OCI-LY3 (cell line): Measurements from ENCODE around the gene JMJD6.

Source experiments
- EZH2phosphoT487 ChIP-seq: fragments of 200-600 bp; shearing (Covaris generic); IDR thresholded peaks from 2 replicates; pipeline ENCODE4 v1.6.1; 2018; ENCODE audit warnings: antibody characterized with exemption, mixed run types, low read depth
- TF ChIP-seq, protein P1 (sequence below): fragments of 200-600, 300-600 bp; sonication (generic); IDR thresholded peaks from 2 replicates; pipeline ENCODE4 v1.5.1; 2014; ENCODE audit warnings: antibody characterized with exemption, low read length, low read depth

DNA sequence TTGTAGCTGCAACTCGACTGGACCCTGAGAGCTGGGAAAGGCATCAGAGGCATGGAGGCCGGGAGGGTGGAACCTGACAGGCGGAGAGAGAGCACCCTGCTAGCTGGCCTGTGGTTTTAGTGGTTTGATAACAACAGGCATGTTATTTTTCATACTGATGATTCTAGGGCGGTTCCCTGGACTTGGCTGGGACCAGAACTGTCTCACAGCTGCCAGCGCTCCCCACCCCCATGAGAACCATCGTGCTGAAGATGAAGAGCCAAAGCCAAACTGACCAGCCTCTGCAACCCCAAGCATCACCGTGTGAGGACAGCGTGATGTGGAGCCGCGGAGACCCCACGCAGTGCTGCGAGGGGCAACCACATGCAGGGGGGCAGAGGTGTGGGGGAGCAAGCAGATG lies 44.1 kb downstream of the JMJD6 start:
- TF ChIP-seq, protein P1, sequence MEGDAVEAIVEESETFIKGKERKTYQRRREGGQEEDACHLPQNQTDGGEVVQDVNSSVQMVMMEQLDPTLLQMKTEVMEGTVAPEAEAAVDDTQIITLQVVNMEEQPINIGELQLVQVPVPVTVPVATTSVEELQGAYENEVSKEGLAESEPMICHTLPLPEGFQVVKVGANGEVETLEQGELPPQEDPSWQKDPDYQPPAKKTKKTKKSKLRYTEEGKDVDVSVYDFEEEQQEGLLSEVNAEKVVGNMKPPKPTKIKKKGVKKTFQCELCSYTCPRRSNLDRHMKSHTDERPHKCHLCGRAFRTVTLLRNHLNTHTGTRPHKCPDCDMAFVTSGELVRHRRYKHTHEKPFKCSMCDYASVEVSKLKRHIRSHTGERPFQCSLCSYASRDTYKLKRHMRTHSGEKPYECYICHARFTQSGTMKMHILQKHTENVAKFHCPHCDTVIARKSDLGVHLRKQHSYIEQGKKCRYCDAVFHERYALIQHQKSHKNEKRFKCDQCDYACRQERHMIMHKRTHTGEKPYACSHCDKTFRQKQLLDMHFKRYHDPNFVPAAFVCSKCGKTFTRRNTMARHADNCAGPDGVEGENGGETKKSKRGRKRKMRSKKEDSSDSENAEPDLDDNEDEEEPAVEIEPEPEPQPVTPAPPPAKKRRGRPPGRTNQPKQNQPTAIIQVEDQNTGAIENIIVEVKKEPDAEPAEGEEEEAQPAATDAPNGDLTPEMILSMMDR: no peak
- no peak for TF ChIP-seq EZH2phosphoT487
